ENCODE data around the gene PLAU.
"Not testable (repeated sequence)": the region's sequence is repeated elsewhere in the genome, so short reads cannot be mapped to it uniquely, and the experiment has no call there.

PLAU gene

GRCh38 chr10:73922007-73922863 is 11.3 kb downstream of the PLAU start:
- no peak for DNase-seq (ENCODE audit: low spot score)

GRCh38 chr10:73922864-73923133 is 11.9 kb downstream of the PLAU start:
- DNase-seq (ENCODE audit: low spot score) = no peak

GRCh38 chr10:73923935-73924598 is 13.1 kb downstream of the PLAU start:
- DNase-seq (ENCODE audit: low spot score) = no peak

GRCh38 chr10:73924935-73925334 is 14.0 kb downstream of the PLAU start:
- DNase-seq (ENCODE audit: low spot score) = no peak

- no peak for DNase-seq (ENCODE audit: low spot score)
Observed at GRCh38 chr10:73925539-73925938, 14.6 kb downstream of the PLAU start.

- DNase-seq (ENCODE audit: low spot score) = no peak
Observed at GRCh38 chr10:73926152-73926764, 15.3 kb downstream of the PLAU start.

- DNase-seq (ENCODE audit: low spot score) = not testable (repeated sequence)
Observed at GRCh38 chr10:73930630-73931327, 19.8 kb downstream of the PLAU start.

GRCh38 chr10:73931767-73932619 is 21.1 kb downstream of the PLAU start:
- no peak for DNase-seq (ENCODE audit: low spot score)

- no peak for DNase-seq (ENCODE audit: low spot score)
Observed at GRCh38 chr10:73932620-73933112, 21.7 kb downstream of the PLAU start.

GRCh38 chr10:73934074-73934473 is 23.1 kb downstream of the PLAU start:
- no peak for DNase-seq (ENCODE audit: low spot score)

GRCh38 chr10:73935895-73936294 is 25.0 kb downstream of the PLAU start:
- no peak for DNase-seq (ENCODE audit: low spot score)

- peak; percentile 12 for DNase-seq (ENCODE audit: low spot score)
Observed at GRCh38 chr10:73937333-73938043, 26.6 kb downstream of the PLAU start.

GRCh38 chr10:73940634-73941221 is 29.8 kb downstream of the PLAU start:
- DNase-seq (ENCODE audit: low spot score) = peak; percentile 95

GRCh38 chr10:73941300-73941699 is 30.4 kb downstream of the PLAU start:
- no peak for DNase-seq (ENCODE audit: low spot score)

GRCh38 chr10:73944356-73945100 is 33.6 kb downstream of the PLAU start:
- no peak for DNase-seq (ENCODE audit: low spot score)

- no peak for DNase-seq (ENCODE audit: low spot score)
Observed at GRCh38 chr10:73946253-73947145, 35.6 kb downstream of the PLAU start.

- DNase-seq (ENCODE audit: low spot score) = no peak
Observed at GRCh38 chr10:73948947-73949633, 38.2 kb downstream of the PLAU start.
